ENCODE data around the gene FLT3LG. TPM values are rescaled to one million over a fixed set of nuclear protein-coding genes. Genes with fewer than 3 reads are reported as not detected.
"Not testable (repeated sequence)": the region's sequence is repeated elsewhere in the genome, so short reads cannot be mapped to it uniquely, and the experiment has no call there.

Gene FLT3LG
- total RNA-seq, 4 donors from 2014 or later = 3.6 to 13.8 (median 8.4) TPM

DNA sequence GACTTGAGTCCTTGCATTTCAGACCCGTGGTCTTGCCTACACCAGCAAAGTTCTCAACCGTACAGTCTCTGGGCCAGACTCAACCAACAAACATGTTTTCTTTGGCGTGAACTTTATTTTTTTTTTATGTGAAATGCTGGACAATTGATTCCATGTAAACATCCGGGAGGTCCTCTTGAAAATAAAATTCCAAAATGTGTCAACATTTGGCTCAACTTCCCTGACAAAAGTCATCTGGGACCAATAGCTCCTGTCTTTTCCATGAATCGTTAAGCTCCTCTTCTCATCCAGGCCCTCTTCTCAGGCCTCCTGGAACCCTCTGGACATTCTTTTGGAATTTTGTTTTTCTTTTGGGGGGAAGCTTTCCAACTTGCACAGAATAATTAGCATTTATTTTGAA is 18.2 kb upstream of the FLT3LG start:
- TF ChIP-seq, protein P1, sequence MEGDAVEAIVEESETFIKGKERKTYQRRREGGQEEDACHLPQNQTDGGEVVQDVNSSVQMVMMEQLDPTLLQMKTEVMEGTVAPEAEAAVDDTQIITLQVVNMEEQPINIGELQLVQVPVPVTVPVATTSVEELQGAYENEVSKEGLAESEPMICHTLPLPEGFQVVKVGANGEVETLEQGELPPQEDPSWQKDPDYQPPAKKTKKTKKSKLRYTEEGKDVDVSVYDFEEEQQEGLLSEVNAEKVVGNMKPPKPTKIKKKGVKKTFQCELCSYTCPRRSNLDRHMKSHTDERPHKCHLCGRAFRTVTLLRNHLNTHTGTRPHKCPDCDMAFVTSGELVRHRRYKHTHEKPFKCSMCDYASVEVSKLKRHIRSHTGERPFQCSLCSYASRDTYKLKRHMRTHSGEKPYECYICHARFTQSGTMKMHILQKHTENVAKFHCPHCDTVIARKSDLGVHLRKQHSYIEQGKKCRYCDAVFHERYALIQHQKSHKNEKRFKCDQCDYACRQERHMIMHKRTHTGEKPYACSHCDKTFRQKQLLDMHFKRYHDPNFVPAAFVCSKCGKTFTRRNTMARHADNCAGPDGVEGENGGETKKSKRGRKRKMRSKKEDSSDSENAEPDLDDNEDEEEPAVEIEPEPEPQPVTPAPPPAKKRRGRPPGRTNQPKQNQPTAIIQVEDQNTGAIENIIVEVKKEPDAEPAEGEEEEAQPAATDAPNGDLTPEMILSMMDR (IDR thresholded peaks at IDR 0.05) = no peak
- no peak for TF ChIP-seq POLR2A (IDR thresholded peaks at IDR 0.05)
- TF ChIP-seq EP300 (IDR thresholded peaks at IDR 0.05) = no peak
- H3K36me3 ChIP-seq = peaks cover 0 to 16% (median 9%) of the 10 kb centered on the region in 3 donors

DNA sequence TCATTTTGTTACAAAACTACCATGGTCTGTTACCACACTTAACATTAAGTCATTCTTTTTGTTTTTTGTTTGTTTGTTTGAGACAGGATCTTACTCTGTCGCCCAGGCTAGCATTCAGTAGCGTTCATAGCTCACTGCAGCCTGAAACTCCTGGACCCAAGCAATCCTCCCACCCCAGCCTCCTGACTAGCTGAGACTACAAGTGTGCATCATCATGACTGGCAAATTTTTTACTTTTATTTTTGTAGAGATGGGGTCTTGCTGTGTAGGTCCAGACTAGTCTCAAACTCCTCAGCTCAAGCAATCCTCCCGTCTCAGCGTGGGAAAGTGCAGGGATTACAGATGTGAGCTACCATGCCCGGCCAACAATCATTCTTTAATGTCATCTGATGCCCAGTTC is 17.7 kb upstream of the FLT3LG start:
- no peak for TF ChIP-seq EP300 (IDR thresholded peaks at IDR 0.05)
- TF ChIP-seq, protein P1 (IDR thresholded peaks at IDR 0.05) = no peak
- TF ChIP-seq POLR2A (IDR thresholded peaks at IDR 0.05) = no peak
- Histone ChIP-seq H3K4me1 (peaks cover 0 to 58% (median 14%) of the 10 kb centered on the region in 4 donors), H3K27me3 (no peaks in the 10 kb centered on the region), H3K4me3 (no peak overlapping the region), H3K36me3 (peaks cover 0 to 18% (median 9%) of the 10 kb centered on the region in 3 donors), H3K27ac (peak overlapping the region in 3 of 4 donors; percentile 42 to 84 (median 58)), H3K9me3 (no peaks in the 10 kb centered on the region)
- DNase-seq (ENCODE audit: low spot score in 2 of 2) = no peak
- 66 to 72% methylated on average over 5 of the region's 5 CpGs for WGBS, 2 donors

More for the DNA sequence above, 18.2 kb upstream of the FLT3LG start:
- Histone ChIP-seq H3K27ac (peak overlapping the region in 3 of 4 donors; percentile 42 to 84 (median 58)), H3K27me3 (no peaks in the 10 kb centered on the region), H3K9me3 (no peaks in the 10 kb centered on the region), H3K4me1 (peaks cover 0 to 62% (median 15%) of the 10 kb centered on the region in 4 donors), H3K4me3 (no peak overlapping the region)
- DNase-seq (ENCODE audit: low spot score in 2 of 2) = no peak
- 39 to 49% methylated on average over 5 of the region's 5 CpGs for WGBS, 2 donors

DNA sequence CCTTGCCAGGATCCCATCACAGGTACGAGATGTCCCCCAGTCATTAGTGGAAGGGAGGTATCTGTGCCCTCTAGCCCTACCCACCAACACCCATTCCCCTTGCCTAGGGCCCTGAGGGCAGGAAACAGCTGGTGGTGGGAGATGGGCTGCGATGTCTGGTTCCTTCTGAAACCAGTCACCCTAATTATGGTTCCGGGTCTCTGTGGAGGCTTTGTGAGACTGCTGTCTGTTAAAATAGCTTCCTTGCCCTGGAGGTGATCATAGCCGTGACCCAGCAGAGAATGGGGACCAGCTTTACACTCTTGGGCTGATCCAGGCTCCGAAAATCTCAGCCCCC is 15.5 kb upstream of the FLT3LG start:
- DNase-seq (ENCODE audit: low spot score in 2 of 2) = no peak
- Histone ChIP-seq H3K27ac (peak overlapping the region in 3 of 4 donors; percentile 52 to 84 (median 73)), H3K36me3 (peaks cover 0 to 32% (median 9%) of the 10 kb centered on the region in 3 donors), H3K4me3 (no peak overlapping the region), H3K27me3 (no peaks in the 10 kb centered on the region), H3K4me1 (peaks cover 0 to 49% (median 14%) of the 10 kb centered on the region in 4 donors), H3K9me3 (no peaks in the 10 kb centered on the region)
- TF ChIP-seq EP300 (IDR thresholded peaks at IDR 0.05) (no peak), POLR2A (IDR thresholded peaks at IDR 0.05) (no peak)
- TF ChIP-seq, protein P1 (IDR thresholded peaks at IDR 0.05) = no peak
- WGBS, 2 donors = 64 to 77% methylated on average over 5 of the region's 5 CpGs

DNA sequence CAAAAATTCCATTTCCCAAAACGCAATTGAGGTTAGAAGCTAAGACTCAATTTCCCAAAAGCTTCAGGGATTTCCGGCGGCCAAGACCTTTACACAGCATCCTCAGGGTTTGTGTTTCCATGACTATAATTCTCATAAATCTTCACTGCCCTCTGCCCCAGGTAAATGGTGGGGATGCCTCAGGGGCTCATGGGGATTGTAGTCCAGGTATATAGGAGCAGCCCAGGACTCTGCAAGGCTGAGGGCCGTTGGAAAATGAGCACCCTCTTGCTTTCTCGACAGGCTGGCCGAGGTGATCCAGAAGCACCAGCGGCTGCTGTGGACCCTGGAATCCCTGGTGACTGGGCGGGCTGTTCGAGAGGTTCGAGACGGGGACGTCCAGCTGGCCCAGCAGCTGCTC is 14.6 kb upstream of the FLT3LG start:
- Histone ChIP-seq H3K4me3 (no peak overlapping the region), H3K4me1 (peaks cover 0 to 41% (median 8%) of the 10 kb centered on the region in 4 donors), H3K9me3 (no peaks in the 10 kb centered on the region), H3K27me3 (no peaks in the 10 kb centered on the region), H3K36me3 (peaks cover 0 to 40% (median 9%) of the 10 kb centered on the region in 3 donors), H3K27ac (no peak overlapping the region)
- TF ChIP-seq, protein P1 (IDR thresholded peaks at IDR 0.05) = no peak
- TF ChIP-seq POLR2A (IDR thresholded peaks at IDR 0.05) = no peak
- no peak for TF ChIP-seq EP300 (IDR thresholded peaks at IDR 0.05)
- no peak for DNase-seq (ENCODE audit: low spot score in 2 of 2)
- WGBS, 2 donors = 80 to 89% methylated on average over 12 of the region's 12 CpGs

DNA sequence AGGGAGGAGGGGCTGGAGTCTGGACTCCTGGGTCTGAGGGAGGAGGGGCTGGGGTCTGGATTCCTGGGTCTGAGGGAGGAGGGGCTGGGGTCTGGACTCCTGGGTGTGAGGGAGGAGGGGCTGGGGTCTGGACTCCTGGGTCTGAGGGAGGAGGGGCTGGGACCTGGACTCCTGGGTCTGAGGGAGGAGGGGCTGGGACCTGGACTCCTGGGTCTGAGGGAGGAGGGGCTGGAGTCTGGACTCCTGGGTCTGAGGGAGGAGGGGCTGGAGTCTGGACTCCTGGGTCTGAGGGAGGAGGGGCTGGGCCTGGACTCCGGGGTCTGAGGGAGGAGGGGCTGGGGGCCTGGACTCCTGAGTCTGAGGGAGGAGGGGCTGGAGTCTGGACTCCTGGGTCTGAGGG is 12.9 kb upstream of the FLT3LG start:
- H3K27me3 ChIP-seq; H3K27ac ChIP-seq; DNase-seq (ENCODE audit: low spot score in 2 of 2); H3K4me3 ChIP-seq; H3K9me3 ChIP-seq: not testable (repeated sequence)
- peaks cover 0 to 58% (median 9%) of the 10 kb centered on the region in 3 donors for H3K36me3 ChIP-seq
- no CpG with 5 or more reads among the region's 1 CpG for WGBS, 2 donors
- peaks cover 0 to 25% (median 5%) of the 10 kb centered on the region in 4 donors for H3K4me1 ChIP-seq

DNA sequence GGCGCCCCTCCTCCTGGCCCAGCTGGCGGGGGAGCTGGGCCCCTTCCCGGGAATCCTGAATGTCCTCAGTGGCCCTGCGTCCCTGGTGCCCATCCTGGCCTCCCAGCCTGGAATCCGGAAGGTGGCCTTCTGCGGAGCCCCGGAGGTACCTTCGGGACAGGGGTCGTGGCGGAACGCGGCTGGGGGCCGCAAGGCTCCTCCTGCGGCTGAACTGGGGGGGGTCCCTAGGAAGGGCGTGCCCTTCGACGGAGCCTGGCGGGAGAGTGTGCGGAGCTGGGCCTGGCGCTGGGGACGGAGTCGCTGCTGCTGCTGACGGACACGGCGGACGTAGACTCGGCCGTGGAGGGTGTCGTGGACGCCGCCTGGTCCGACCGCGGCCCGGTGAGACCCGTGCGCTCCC is 12.4 kb upstream of the FLT3LG start:
- no peaks in the 10 kb centered on the region for H3K27me3 ChIP-seq

More for the DNA sequence above, 12.4 kb upstream of the FLT3LG start:
- no peak overlapping the region for H3K4me3 ChIP-seq
- H3K27ac ChIP-seq = no peak overlapping the region
- DNase-seq (ENCODE audit: low spot score in 2 of 2) = no peak
- H3K9me3 ChIP-seq = no peaks in the 10 kb centered on the region
- 98% methylated on average over 16 to 28 of the region's 37 CpGs for WGBS, 2 donors
- TF ChIP-seq EP300 (IDR thresholded peaks at IDR 0.05) (no peak), POLR2A (IDR thresholded peaks at IDR 0.05) (no peak)
- TF ChIP-seq, protein P1 (IDR thresholded peaks at IDR 0.05) = no peak
- H3K36me3 ChIP-seq = peaks cover 0 to 63% (median 9%) of the 10 kb centered on the region in 3 donors
- peaks cover 0 to 20% (median 5%) of the 10 kb centered on the region in 4 donors for H3K4me1 ChIP-seq
